ENCODE measurements around the gene CEBPG. TPM values are rescaled to one million over a fixed set of nuclear protein-coding genes. Genes with fewer than 3 reads are reported as not detected.

CEBPG gene
- total RNA-seq, 2 experiments from 2014 or later = 15.5 TPM

DNA sequence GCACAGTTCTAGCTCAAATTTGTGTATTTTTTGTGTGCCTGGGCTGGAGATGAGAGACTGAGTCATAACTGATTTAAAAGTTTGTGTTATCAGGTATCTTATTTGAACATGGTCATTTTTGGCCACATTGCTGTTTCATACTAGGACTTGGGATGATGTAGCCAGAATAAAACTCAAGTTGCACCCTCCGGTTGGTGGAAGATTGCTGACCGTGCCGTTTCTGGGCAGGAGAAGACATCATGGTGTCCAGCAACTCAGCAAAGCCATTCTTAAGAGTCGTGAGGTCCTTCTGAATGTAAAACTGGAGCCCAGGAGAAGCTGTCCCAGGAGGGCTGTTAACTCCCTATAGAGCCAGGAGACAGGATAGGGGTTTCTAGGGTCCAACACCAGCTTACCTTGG is 7.6 kb downstream of the CEBPG start:
- peaks cover 7% of the 10 kb centered on the region for H3K4me1 ChIP-seq (ENCODE audit: insufficient read depth, low read length)
- H3K36me3 Mint-ChIP-seq (ENCODE audit: low read depth) = peaks cover 41% of the 10 kb centered on the region
- TF ChIP-seq, protein P1, sequence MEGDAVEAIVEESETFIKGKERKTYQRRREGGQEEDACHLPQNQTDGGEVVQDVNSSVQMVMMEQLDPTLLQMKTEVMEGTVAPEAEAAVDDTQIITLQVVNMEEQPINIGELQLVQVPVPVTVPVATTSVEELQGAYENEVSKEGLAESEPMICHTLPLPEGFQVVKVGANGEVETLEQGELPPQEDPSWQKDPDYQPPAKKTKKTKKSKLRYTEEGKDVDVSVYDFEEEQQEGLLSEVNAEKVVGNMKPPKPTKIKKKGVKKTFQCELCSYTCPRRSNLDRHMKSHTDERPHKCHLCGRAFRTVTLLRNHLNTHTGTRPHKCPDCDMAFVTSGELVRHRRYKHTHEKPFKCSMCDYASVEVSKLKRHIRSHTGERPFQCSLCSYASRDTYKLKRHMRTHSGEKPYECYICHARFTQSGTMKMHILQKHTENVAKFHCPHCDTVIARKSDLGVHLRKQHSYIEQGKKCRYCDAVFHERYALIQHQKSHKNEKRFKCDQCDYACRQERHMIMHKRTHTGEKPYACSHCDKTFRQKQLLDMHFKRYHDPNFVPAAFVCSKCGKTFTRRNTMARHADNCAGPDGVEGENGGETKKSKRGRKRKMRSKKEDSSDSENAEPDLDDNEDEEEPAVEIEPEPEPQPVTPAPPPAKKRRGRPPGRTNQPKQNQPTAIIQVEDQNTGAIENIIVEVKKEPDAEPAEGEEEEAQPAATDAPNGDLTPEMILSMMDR (IDR thresholded peaks at IDR 0.05) = no peak
- no peak overlapping the region for H3K27ac Mint-ChIP-seq
- H3K27ac ChIP-seq (ENCODE audit: low read depth in 1 of 2, low read length in 2 of 2) = no peak overlapping the region
- ChIA-PET CTCF (interaction anchor here (1.1 kb wide), 1 partner anchor 26 kb away, joined by 5 read pairs; no protein-coding TSS in a partner anchor), POLR2A (no interaction called here)
- ATAC-seq (ENCODE audit: poor library complexity) (no peak), DNase-seq (no peak)
- H3K4me3 Mint-ChIP-seq = no peak overlapping the region
- intact Hi-C loops (cut with DNase I, micrococcal nuclease) = no loop called here
- no peaks in the 10 kb centered on the region for H3K27me3 Mint-ChIP-seq
- H3K9me3 Mint-ChIP-seq = no peaks in the 10 kb centered on the region
- H3K4me1 Mint-ChIP-seq (ENCODE audit: low read depth) = peaks cover 44% of the 10 kb centered on the region
- H3K4me3 ChIP-seq (ENCODE audit: low read length) = no peak overlapping the region
- H3K27me3 ChIP-seq (ENCODE audit: control insufficient read depth in 1 of 2, insufficient read depth in 2 of 2, low read length in 2 of 2) = no peaks in the 10 kb centered on the region
- H3K36me3 ChIP-seq (ENCODE audit: insufficient read depth, low read length) = peaks cover 17% of the 10 kb centered on the region
- H3K9me3 ChIP-seq (ENCODE audit: control insufficient read depth in 1 of 2, insufficient read depth in 1 of 2, low read length in 2 of 2) = no peaks in the 10 kb centered on the region

DNA sequence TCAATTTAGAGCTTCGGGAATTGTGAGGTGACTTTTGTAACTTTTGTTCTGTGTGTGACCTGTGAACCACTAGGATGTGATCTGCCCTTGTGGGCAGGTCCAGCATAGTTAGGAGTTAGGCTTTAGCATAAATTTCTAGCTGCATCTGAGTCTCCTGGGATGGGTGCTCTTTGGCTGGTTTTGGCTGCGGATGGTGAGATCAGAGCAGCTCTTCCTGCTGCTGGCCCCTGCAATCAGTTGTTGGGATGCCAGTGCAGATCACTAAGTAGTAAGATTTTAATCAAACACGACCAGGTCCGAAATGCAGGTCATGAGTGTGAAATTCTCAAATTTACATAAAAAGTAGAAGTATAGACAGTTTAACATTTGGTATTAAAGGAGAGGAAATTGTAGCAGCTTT is 8.5 kb downstream of the CEBPG start:
- peaks cover 48% of the 10 kb centered on the region for H3K36me3 Mint-ChIP-seq (ENCODE audit: low read depth)
- no peaks in the 10 kb centered on the region for H3K9me3 Mint-ChIP-seq
- peaks cover 34% of the 10 kb centered on the region for H3K4me1 Mint-ChIP-seq (ENCODE audit: low read depth)
- peak overlapping the region; percentile 30 for H3K27ac Mint-ChIP-seq
- H3K27ac ChIP-seq (ENCODE audit: low read depth in 1 of 2, low read length in 2 of 2) = no peak overlapping the region
- no peak overlapping the region for H3K4me3 Mint-ChIP-seq
- intact Hi-C loops (cut with DNase I, micrococcal nuclease) = no loop called here
- H3K36me3 ChIP-seq (ENCODE audit: insufficient read depth, low read length) = peaks cover 24% of the 10 kb centered on the region
- no peak for ATAC-seq (ENCODE audit: poor library complexity)
- H3K9me3 ChIP-seq (ENCODE audit: control insufficient read depth in 1 of 2, insufficient read depth in 1 of 2, low read length in 2 of 2) = no peaks in the 10 kb centered on the region
- H3K27me3 ChIP-seq (ENCODE audit: control insufficient read depth in 1 of 2, insufficient read depth in 2 of 2, low read length in 2 of 2) = no peaks in the 10 kb centered on the region
- ChIA-PET CTCF (interaction anchor here (1.1 kb wide), 1 partner anchor 25 kb away, joined by 5 read pairs; no protein-coding TSS in a partner anchor), POLR2A (interaction anchor here (1.7 kb wide), 1 partner anchor 8 kb away, joined by 6 read pairs; the partner anchor contains the start of gene CEBPG)
- no peak overlapping the region for H3K4me3 ChIP-seq (ENCODE audit: low read length)
- peaks cover 2% of the 10 kb centered on the region for H3K4me1 ChIP-seq (ENCODE audit: insufficient read depth, low read length)
- TF ChIP-seq, protein P1 (IDR thresholded peaks at IDR 0.05) = no peak
- no peak for DNase-seq
- no peaks in the 10 kb centered on the region for H3K27me3 Mint-ChIP-seq

DNA sequence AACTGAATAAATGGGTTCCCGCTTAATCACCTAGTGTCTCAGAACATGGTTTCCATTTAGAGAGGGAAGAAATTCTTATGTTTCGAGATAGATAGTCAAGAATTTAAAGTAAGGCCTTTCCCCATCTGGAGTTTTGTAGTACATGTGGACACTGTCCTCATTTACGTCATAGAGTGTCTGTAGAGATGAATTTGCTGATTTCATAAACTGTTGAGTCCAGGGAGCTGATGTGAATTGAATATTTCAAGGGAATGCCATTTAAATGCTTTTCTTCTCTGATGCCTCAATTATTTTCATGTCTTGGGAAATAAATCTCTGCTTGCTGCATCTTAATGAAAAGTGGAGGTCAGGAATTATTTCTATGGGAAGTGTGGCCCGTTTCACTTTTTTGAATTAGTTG is 9.5 kb downstream of the CEBPG start:
- no peaks in the 10 kb centered on the region for H3K27me3 ChIP-seq (ENCODE audit: control insufficient read depth in 1 of 2, insufficient read depth in 2 of 2, low read length in 2 of 2)
- intact Hi-C loops (cut with DNase I, micrococcal nuclease) = no loop called here
- peaks cover 26% of the 10 kb centered on the region for H3K4me1 Mint-ChIP-seq (ENCODE audit: low read depth)
- DNase-seq (no peak), ATAC-seq (ENCODE audit: poor library complexity) (no peak)
- H3K27ac Mint-ChIP-seq = peak overlapping the region; percentile 31
- ChIA-PET CTCF (interaction anchor here (1.7 kb wide), 1 partner anchor 9 kb away, joined by 5 read pairs; the partner anchor contains the start of gene CEBPG), POLR2A (interaction anchor here (1.7 kb wide), 1 partner anchor 9 kb away, joined by 6 read pairs; the partner anchor contains the start of gene CEBPG)
- H3K9me3 ChIP-seq (ENCODE audit: control insufficient read depth in 1 of 2, insufficient read depth in 1 of 2, low read length in 2 of 2) = no peaks in the 10 kb centered on the region
- no peak overlapping the region for H3K27ac ChIP-seq (ENCODE audit: low read depth in 1 of 2, low read length in 2 of 2)
- H3K4me1 ChIP-seq (ENCODE audit: insufficient read depth, low read length) = no peaks in the 10 kb centered on the region
- no peak overlapping the region for H3K4me3 ChIP-seq (ENCODE audit: low read length)
- H3K9me3 Mint-ChIP-seq = no peaks in the 10 kb centered on the region
- no peak overlapping the region for H3K4me3 Mint-ChIP-seq
- no peaks in the 10 kb centered on the region for H3K27me3 Mint-ChIP-seq
- H3K36me3 ChIP-seq (ENCODE audit: insufficient read depth, low read length) = peaks cover 28% of the 10 kb centered on the region
- H3K36me3 Mint-ChIP-seq (ENCODE audit: low read depth) = peaks cover 50% of the 10 kb centered on the region
- TF ChIP-seq, protein P1 (IDR thresholded peaks at IDR 0.05) = no peak

Measured in CD4-positive, alpha-beta T cell (primary cell).